Dermis lymphatic vessel endothelial cell (primary cell): ENCODE data around the gene CEP295NL. TPM values are rescaled to one million over a fixed set of nuclear protein-coding genes. Genes with fewer than 3 reads are reported as not detected.

ENCODE experiments used
- total RNA-seq: library from RNA; depleted of rRNA; stranded (reverse); fragments of >200 nt; gene quantifications from 2 replicates; pipeline ENCODE4 v1.2.1, GENCODE V29; 2014

CEP295NL gene
- total RNA-seq: 1.3 and 1.4 TPM in 2 replicates

GRCh38 chr17:78903101-78903779 is at the start of gene CEP295NL:
CEP295NL (minus strand) TSS chr17:78903201; CDS start chr17:78901828, 1,373 bp downstream.

GRCh38 chr17:78925234-78925633 is 22.2 kb upstream of the CEP295NL start, which contains the start of gene TIMP2:
TIMP2 (minus strand) TSS chr17:78925387; CDS start chr17:78925088, 299 bp downstream.

GRCh38 chr17:78840780-78841611 is 62.0 kb downstream of the CEP295NL start, which contains the start of gene USP36:
USP36 (minus strand) TSS chr17:78840814; CDS start chr17:78836363, 4,451 bp downstream.

Other genes starting within 250 kb of the CEP295NL start
- gene CYTH1, start 120.9 kb downstream of the CEP295NL start, total RNA-seq: 19.8 and 24.9 TPM in 2 replicates
- 12.8 and 15.6 TPM in 2 replicates for gene USP36, start 62.4 kb downstream of the CEP295NL start, total RNA-seq
- 61.6 and 75.5 TPM in 2 replicates for gene TIMP2, start 22.2 kb upstream of the CEP295NL start, total RNA-seq
- gene LGALS3BP, start 76.7 kb upstream of the CEP295NL start, total RNA-seq: 1.8 and 5.1 TPM in 2 replicates
- 42.5 and 46.2 TPM in 2 replicates for gene CANT1, start 106.6 kb upstream of the CEP295NL start, total RNA-seq
- 3.0 and 10.5 TPM in 2 replicates for gene C1QTNF1, start 121.0 kb upstream of the CEP295NL start, total RNA-seq
- 9.8 and 10.2 TPM in 2 replicates for gene ENGASE, start 171.6 kb upstream of the CEP295NL start, total RNA-seq